PC-9 (cell line): ENCODE data around the gene ISG15.

ENCODE experiments used
- CTCF ChIP-seq: fragments of 200-600 bp; sonication (generic); conservative IDR thresholded peaks from 2 replicates; pipeline ENCODE4 v1.6.1; 2017; ENCODE audit warnings: mixed run types, antibody characterized with exemption, mild to moderate bottlenecking, moderate library complexity
- EZH2 ChIP-seq: fragments of 200-600 bp; sonication (generic); IDR thresholded peaks from 2 replicates; pipeline ENCODE4 v1.8.0; 2017; ENCODE audit warnings: antibody characterized with exemption, low read depth

- TF ChIP-seq CTCF (no peak), EZH2 (no peak)
Observed at GRCh38 chr1:981491-981954, 31.8 kb upstream of the ISG15 start.
